ENCODE data around the gene IL26.

DNA sequence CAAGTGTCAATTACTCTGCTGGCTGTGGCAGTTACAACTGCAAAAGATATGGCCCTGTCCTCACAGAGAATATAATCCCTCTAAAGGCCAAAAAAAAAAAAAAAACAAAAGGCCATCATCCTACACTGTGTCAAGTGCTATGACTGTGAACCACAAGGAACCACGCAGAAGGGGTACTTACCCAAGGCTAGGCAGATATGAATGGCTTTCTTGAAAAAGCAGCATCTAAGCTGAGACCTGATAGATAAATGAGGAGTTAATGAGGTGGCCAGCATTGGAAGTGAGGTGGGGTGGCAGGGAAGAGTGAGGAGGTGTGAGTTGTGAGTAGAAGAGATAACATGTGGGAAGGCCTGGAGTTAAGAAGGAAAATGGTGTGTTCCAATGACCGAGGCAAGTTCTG, 44.2 kb upstream of the IL26 start:
- no peak for TF ChIP-seq CTCF (IDR thresholded peaks at IDR 0.05)
- no peak for TF ChIP-seq POLR2A (IDR thresholded peaks at IDR 0.05)

All from adrenal gland (tissue), 5 donors.